Glomerular visceral epithelial cell (primary cell): Measurements from ENCODE around the gene DENND1A.

Source experiments
- DNase-seq: peaks from one replicate; pipeline ENCODE4 v3.0.0-alpha.2; 2016; ENCODE audit errors: extremely low spot score

DENND1A gene

GRCh38 chr9:123540457-123540856, 389.5 kb downstream of the DENND1A start:
- DNase-seq: no peak

GRCh38 chr9:123537809-123538208, 392.1 kb downstream of the DENND1A start:
- DNase-seq: no peak

- DNase-seq: no peak
These were observed 393.5 kb downstream of the DENND1A start for GRCh38 chr9:123536455-123536868.

- no peak for DNase-seq
These were observed 395.6 kb downstream of the DENND1A start for GRCh38 chr9:123534336-123534735.

- no peak for DNase-seq
These were observed 399.7 kb downstream of the DENND1A start for GRCh38 chr9:123530244-123530643.

- DNase-seq: no peak
These were observed 401.4 kb downstream of the DENND1A start for GRCh38 chr9:123528501-123528900.

GRCh38 chr9:123527981-123528380, 401.9 kb downstream of the DENND1A start:
- DNase-seq: no peak

- no peak for DNase-seq
These were observed 404.0 kb downstream of the DENND1A start for GRCh38 chr9:123525957-123526356.

GRCh38 chr9:123525424-123525823, 404.5 kb downstream of the DENND1A start:
- no peak for DNase-seq

- DNase-seq: no peak
These were observed 405.1 kb downstream of the DENND1A start for GRCh38 chr9:123524866-123525265.

- DNase-seq: no peak
These were observed 406.1 kb downstream of the DENND1A start for GRCh38 chr9:123523845-123524244.

- no peak for DNase-seq
These were observed 406.9 kb downstream of the DENND1A start for GRCh38 chr9:123523001-123523400.

GRCh38 chr9:123522251-123522650, 407.7 kb downstream of the DENND1A start:
- no peak for DNase-seq

- DNase-seq: no peak
These were observed 411.6 kb downstream of the DENND1A start for GRCh38 chr9:123518338-123518737.

GRCh38 chr9:123517512-123517911, 412.4 kb downstream of the DENND1A start:
- no peak for DNase-seq

GRCh38 chr9:123514766-123515165, 415.2 kb downstream of the DENND1A start:
- DNase-seq: no peak

- no peak for DNase-seq
These were observed 416.4 kb downstream of the DENND1A start for GRCh38 chr9:123513554-123513953.

- DNase-seq: no peak
These were observed 418.3 kb downstream of the DENND1A start for GRCh38 chr9:123511326-123512277.

GRCh38 chr9:123509646-123510045, 420.3 kb downstream of the DENND1A start:
- no peak for DNase-seq

- no peak for DNase-seq
These were observed 421.9 kb downstream of the DENND1A start for GRCh38 chr9:123508048-123508447.

GRCh38 chr9:123505496-123505895, 424.4 kb downstream of the DENND1A start:
- DNase-seq: no peak

GRCh38 chr9:123500336-123500735, 429.6 kb downstream of the DENND1A start:
- DNase-seq: no peak

GRCh38 chr9:123497830-123498229, 432.1 kb downstream of the DENND1A start:
- no peak for DNase-seq

- no peak for DNase-seq
These were observed 434.2 kb downstream of the DENND1A start for GRCh38 chr9:123495731-123496130.
